Mucosa of gallbladder (tissue), 1 donor: ENCODE results near the gene PNMT. TPM values are rescaled to one million over a fixed set of nuclear protein-coding genes. Genes with fewer than 3 reads are reported as not detected.

Experiments
- DNase-seq: peaks from one replicate; pipeline ENCODE4 v3.0.0-alpha.2; 2020; ENCODE audit warnings: low spot score
- total RNA-seq: library from RNA; stranded (reverse); gene quantifications from one replicate; pipeline ENCODE4 v1.2.1, GENCODE V29; 2021
- donor health status: DM: no; HTN: no; CAD: no.

Gene PNMT
- 1.8 TPM for total RNA-seq

GRCh38 chr17:39667945-39668924 lies at the start of gene PNMT:
Gene PNMT, plus strand, starts transcription at chr17:39668453. Its CDS starts 23 bp downstream, at chr17:39668476.
- peak; percentile 62 for DNase-seq

DNA sequence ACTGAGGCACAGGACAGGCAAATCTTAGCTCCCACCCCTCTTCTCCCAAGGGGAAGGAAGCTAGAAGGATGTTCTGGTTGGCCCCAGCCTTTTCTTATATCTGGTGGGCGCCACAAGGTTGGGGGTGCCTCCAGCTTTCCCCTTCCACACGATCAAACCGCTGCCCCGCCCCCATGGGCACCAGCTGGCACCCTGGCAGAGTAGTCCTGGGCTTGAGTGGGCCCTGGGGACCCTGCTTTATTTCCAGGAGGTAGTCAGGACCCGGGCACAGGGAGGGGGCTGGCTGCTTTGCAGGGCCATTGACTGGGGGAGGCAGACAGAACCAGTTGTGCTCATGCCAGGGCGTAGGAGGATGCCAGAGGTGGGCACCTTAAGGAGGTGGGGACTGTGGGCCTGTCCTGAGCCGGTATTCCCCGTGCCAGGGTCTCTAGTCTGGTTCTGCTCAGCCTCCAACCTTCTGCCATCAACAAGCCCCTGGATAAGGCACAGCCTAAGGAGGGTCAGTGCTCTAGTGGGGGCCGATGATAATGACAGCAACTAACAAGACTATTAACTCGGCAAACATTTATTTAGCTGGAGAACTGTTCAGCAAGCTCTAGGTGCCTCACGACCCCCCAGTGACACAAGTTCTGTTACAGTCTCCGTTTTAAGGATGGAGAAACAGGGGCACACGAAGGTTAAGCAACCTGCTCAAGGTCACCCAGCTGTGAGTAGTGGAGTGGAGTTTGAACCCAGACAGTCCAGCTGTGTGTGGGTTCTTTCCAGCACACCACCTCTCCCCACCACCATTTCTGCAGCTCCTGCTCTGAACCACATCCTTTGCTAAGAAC lies 49.1 kb upstream of the PNMT start:
- no peak for DNase-seq

- no peak for DNase-seq
Observed at GRCh38 chr17:39619786-39620101, 48.5 kb upstream of the PNMT start.

GRCh38 chr17:39621523-39622379 lies 46.5 kb upstream of the PNMT start:
- peak; percentile 91 for DNase-seq

DNA sequence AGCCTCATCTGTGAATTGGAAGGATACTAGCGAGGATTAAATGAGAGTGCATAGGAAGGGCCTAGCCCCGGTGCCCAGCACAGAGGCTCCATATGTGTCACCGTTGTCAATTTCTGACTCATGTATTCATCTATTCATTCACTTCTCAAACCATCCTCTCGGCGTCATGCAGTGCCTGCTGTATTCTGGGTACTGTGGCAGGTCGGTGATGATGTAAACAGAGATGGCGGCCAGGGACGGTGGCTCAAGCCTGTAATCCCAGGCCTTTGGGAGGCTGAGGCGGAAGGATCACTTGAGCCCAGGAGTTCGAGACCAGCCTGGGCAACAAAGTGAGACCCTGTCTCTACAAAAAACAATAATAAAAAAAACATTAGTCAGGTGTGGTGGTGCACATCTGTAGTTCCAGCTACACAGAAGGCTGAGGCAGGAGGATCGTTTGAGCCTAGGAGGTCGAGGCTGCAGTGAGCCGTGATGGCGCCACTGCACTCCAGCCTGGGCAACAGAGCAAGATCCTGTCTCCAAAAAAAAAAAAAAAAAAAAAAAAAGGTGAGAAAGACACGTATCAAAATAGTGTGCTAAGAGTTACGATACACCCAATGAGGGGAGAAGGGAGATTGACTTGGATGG lies 45.8 kb upstream of the PNMT start:
- DNase-seq: no peak

DNA sequence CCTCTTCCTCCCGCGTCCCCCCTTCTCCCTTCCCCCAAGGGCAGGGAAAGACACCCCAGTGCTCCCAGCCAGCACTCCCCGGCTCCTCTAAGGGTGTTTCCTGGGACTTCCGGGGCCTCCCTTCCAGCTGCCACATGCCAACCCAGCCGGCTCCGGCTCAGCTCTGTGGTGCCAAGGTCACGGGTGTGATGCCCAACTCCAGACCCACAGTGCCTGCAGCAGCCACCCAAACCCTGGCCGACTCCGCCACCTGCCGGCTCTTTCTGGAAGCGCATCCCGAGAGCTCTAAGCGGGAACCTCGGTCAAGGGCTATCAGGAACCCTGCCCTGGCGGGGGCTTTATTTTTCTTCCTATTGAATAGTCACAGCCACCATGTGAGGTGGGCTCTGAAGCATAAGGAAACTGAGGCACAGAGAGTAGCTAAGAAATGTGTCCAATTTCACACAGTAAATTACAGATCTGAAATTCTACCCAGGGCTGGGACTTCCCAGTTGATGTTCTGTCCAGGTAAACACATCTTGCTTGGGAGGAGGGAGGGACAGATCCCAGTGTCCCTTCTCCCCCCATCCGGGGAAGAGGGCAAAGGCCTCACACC lies 44.8 kb upstream of the PNMT start:
- peak; percentile 87 for DNase-seq

DNA sequence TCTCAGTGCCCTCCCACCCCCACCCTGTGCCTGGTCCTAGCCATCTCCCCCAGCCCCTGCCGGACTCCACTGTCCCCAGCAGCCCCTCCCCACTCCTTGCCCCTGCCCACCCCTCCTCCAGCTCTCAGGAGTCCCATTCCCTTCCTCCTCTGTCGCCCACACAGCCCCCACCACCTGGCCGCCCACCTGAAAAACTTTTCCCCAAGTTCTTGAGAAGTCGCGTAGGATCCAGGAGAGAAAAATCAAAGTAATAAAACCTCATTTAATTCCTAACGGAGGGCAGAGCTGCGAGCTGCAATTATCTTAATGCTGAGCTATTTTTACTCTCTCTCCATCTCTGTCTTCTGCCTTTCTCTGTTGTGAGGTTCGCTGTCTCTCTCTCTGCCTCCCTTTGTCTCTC lies 43.9 kb upstream of the PNMT start:
- no peak for DNase-seq

GRCh38 chr17:39625198-39625785 lies 43.0 kb upstream of the PNMT start:
- no peak for DNase-seq

GRCh38 chr17:39626171-39627046 lies 41.8 kb upstream of the PNMT start, which contains the start of gene PPP1R1B:
Gene PPP1R1B, plus strand, starts transcription at chr17:39626952. Its CDS starts 441 bp downstream, at chr17:39627393.
- DNase-seq: no peak

- no peak for DNase-seq
Observed at GRCh38 chr17:39627047-39627711, 41.1 kb upstream of the PNMT start.

DNA sequence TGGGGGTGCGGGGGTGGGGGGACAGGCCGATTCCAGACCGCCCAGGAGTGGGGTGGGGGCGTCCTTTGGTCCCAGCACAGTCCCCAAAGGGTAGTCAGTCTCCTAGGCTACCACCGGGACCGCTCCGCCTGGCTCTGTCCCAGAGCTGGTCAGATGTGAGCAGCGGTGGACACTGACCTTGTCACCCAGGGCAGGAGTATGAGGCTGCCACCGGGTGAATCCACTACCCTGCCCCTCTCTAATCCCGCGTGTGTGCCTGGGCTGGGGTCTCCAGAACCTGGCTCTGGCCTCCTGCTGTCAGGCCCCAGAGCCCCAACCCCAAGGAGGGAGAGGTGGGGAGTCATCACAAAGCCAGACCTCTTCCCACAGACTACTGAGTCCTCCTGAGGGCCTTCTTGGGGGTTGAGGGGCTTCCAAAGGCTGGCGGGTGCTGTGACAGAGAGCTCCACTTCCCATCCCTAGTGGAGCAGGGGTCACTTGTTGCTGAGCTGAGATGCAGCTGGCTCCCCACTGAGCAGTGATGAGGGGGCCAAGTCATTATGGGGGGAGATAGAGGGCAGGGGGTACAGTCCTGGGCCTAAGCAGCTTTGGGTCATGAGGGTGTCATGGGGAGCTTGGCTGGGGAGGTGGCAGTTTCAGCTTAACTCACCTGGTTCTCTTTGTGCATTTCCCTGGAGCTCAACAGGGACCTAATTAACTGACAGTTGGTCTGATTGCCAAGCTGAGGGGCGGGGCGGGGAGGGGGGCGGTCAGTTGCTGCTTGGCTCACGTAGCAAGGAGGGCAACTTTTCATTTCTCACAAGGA lies 40.3 kb upstream of the PNMT start:
- no peak for DNase-seq

DNA sequence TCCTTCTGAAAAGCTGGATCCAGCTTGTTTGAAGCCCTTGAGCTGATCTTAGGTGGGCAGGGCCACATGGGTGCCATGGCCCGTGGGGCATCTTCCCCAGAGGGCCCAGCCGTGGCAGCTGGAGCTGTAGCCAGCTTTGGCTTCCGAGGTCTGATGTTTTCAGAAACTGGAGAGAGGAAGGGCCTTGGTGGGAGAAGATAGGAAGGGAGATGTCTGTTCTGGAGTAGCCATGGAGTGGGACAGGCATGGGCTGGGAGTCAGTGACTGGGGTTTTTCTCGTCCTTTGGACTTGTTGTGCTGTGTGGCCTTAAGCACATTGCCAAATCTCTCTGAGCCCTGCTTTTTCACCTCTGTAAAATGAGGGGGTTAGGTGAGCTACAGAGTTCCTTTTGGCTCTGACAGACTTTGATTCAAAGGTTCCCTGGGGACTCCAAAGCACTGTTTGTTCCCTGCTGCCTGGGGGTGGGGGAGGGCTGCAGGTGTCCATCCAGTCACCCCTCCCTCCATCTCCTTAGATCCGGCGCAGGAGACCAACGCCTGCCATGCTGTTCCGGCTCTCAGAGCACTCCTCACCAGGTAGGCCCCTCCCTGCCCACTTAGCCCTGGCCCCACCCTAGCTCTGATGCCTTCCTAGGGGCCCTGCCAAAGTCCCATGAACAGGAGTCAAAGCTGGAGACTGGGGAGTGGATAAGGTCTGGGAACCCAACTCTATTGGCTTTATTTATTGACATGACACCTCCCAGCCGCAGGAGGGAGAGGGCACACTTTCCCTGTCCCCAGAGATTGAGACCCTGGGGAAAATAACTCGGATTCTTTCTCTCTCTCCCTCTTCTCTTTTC lies 39.4 kb upstream of the PNMT start:
- DNase-seq: no peak

- no peak for DNase-seq
Observed at GRCh38 chr17:39629494-39629880, 38.8 kb upstream of the PNMT start.

DNA sequence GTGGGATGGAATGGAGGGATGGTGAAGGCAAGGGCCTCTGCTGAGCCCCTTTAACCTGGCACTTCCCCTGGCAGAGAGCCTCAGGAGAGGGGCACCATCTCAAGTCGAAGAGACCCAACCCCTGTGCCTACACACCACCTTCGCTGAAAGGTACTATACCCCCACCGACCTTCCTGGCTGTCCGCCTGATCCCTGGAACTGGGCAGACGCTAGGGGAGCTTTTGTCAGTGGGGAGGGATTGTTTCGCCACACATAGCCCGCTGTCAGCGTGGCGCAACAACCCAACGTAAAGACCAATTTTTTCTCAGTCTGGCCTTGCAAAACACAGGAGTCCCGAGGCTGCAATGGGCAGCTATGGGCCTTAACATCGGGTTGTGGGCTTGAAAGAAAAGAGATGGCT lies 38.4 kb upstream of the PNMT start:
- no peak for DNase-seq

GRCh38 chr17:39631403-39631802 lies 36.9 kb upstream of the PNMT start:
- no peak for DNase-seq

DNA sequence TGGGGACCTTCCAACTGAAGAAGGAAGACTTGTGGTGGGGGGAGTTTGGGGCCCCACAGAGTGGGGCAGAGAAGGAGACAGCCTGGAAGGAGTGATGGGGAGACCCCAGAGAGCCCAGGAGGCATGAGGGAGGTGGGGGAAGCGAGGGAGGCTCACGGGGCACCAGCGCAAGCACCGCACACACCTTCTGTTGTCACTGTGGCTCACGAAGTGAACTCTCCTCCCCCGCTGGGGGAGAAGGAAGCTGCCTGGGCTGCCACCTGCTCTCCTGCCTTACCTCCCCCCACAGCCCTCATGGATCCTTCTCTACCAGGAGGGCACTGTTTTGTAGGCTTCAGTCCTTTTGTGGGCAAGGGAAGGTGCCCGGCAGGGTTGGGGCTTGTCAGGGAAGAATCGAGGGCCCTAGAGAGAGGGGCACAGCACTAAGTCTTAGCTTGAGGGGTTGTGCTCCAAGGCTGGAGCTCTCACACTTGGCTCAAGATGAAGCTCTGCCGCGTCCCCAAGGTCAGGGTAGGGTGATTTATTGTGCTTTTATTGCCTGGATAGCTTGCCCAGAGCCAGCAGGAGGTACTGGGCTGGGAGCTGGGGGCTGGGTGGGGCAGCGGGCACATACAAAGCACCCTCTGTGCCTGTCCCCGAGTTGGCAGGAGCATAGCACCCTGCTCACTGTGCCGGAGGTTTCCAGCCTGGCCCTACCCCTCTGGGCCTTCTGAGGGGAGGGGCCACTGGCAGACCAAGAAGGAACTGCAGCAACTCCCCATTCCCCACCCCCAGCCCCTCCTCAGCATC lies 35.9 kb upstream of the PNMT start:
- no peak for DNase-seq
